Femur (tissue), 1 donor: ENCODE results near the gene RELL1.
"Not testable (repeated sequence)": the region's sequence is repeated elsewhere in the genome, so short reads cannot be mapped to it uniquely, and the experiment has no call there.

Source experiments
- DNase-seq: peaks from one replicate; pipeline ENCODE4 v3.0.0-alpha.2; 2017

The RELL1 gene

DNA sequence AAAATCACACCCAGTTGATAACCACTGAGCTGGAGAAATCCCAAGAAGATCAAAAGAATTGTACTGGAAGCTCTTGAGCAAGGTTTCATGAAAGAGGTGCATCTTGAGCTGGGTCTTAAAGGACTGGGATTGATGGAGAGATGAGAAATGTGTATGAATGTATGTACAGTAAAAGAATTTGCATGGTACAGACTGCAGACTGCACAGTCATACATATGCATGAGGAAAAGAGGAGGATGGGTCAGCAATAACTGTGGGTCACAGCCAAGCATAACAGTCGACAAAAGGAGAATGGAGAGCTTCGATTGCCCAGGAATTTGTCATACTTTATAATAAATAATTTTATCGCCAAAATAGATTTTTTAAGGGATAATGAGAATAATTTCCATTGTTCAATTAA, 4.8 kb upstream of the RELL1 start:
- DNase-seq = no peak

DNA sequence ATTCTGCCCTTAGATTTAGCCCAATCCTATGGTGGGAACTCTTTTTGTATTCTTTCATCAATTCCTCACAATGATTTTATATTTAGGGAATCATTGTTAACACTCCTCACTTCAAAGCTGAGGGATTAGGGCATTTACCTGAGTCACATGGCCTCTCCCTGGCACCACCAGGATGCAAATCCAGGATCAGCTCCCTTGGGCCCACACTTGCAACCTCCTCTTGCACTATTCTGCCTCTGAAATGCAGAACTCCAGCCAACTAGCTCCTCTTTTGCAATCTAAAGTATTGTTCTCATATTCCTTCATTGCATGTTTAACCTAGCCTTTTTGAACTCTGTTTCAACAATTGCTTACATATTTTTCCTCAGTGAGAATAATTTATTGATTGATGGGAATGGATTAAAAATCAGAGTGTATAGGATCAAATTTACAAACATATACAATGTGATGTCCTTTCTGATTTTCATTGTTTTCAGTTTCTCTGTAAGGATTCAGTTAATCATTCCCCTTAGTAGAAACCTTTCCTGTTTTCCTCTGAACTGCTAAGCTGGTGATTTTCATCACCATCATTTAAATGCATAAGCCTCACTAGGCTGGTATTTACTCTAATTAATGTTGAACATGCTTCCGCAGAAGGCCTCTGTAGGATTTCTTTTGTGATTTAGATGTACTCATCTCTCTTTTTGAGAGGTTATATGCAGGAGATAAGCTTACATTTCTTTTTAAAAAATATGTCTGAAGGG, 3.3 kb upstream of the RELL1 start:
- no peak for DNase-seq

DNA sequence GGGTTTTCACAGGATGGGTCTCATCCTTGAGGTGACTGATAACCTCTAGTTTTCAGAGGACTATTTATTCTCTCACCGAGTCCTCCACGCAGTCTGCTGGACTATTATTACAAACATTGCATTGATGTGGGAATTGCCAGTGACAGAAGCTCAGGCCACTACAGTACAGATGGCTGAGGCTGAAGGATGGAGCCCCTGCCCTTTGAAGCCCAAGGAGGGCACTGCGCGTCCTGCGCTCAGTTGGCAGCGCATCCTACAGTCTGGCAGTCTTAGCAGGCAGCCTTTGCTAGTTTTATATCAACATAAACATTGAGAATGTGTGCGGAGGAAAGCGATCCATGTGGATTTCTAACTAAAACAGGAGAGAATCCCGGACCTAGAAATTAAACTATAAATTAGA, 1.5 kb upstream of the RELL1 start:
- DNase-seq = no peak

DNA sequence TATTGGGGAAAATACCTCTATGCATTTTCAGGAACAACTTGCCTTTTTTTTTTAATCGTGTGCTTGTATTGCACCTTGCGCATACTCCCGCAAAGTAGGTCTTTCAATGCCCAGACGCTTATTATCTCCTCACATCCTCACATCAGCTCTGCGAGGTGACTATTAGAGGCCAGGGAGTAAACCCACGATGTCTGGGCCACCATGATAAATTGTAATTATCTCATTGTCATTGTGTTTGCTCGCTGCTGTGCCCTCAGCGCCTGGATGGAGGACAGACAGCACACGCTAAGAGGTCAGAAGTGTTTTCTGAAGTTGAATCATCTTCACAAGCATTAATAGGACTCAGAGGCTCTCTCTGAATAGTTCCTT, 1.0 kb upstream of the RELL1 start:
- no peak for DNase-seq

DNA sequence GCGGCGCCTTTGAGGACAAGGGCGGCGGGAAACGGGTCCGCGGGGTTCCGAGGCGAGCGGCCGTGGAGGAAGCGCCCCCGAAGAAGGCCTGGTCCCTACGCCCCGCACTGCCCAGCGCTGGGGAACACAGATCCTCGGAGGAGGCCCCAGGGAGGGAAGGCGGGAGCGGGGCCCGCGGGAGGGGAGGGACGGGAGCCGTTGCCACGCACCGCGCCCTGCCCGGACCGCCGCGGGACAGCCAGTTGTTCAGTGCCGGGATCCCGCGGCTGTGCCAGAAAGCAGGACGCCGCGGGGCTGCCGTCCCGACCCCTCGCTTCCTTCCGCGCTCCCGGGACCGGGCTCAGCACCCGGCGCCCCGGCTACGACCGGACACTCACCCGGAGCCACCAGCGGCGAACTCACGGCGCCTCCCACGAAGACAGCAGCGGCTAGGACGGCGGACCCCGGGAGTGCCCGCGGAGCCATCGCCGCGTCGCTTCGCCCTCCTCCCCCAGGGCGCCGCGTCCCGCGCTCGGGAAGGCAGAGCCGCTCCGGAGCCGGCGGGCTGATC, 278 bp downstream of the RELL1 start:
- peak; percentile 74 for DNase-seq

DNA sequence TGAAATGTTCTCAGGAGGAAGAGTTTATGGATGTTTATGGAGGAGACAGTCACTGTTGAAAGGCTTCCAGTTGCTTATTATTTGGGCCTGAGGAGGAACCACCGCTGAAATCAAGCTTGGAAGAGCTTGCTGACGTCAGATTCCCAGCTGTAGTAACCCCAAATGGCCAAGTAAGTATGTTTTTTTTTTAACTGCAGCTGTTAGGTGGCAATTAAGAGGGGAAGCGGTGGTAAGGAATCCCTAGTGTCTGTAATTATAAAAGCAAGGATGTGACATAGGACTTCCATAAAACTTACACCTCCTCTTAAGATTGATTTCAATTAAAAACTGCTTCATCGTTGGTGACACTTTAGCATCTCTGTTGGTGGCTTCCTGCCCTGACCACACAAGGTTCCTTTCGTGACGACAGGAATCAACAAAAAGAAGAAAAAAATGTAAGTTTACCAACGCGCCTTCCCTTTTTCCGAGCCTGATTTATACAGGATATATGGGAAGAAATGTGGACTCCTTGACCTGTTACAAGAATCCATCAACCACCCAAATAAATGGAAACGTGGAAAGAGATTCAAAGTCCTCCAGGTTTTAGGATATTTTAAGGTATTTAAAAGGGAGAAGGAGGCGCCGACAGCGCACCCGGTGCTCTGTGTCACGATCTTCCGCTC, 884 bp downstream of the RELL1 start:
- peak; percentile 62 for DNase-seq

DNA sequence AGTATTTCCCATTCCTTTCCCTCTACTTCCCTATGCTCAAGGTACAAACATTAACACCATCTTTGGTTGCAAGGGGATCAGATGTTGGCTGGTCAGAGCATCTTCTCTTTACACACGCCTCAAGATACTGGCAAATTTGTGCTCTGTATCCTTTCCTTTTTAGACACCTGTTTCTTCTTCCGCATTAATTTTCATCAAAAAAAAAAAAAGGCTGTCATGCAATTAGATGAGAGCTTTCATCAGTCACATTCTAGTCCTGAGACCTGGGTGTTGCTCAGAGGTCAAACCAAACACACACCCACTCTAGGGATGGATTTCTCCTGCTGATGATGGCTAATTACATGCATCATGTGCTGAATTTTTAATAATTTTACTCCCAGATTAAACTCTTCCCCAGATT, 2.0 kb downstream of the RELL1 start:
- no peak for DNase-seq

DNA sequence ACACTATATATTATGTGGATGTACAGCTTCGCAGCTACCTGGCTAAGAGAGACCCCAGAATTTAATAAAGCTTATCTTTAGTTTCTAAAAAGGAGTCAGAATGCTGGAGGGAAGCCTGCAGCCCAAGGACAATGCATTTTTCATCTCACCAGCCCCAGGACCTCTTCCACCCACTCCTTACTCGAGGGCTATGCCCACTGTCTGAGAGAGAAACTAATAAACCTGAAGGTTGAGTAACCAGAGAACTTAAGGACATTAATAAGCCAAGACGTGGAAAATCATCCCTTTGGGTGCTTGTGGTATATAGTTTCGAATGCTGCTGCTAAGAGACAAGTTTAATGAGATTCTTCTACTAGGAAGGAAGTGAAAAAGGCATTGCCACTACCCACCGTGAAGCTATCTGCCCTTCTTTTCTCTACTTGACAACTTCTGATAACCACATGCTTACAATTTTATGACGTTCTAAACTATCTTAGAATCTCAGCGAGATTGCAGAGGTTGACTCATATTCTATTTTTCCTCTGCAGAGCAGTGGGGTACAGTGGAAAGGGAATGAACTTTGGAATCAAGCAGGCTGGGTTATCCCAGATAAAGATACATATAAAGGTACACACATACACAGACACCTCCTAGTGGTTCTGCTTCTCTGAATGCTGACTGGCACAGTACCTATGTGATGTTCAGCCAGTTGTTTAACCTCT, 3.3 kb downstream of the RELL1 start:
- no peak for DNase-seq

DNA sequence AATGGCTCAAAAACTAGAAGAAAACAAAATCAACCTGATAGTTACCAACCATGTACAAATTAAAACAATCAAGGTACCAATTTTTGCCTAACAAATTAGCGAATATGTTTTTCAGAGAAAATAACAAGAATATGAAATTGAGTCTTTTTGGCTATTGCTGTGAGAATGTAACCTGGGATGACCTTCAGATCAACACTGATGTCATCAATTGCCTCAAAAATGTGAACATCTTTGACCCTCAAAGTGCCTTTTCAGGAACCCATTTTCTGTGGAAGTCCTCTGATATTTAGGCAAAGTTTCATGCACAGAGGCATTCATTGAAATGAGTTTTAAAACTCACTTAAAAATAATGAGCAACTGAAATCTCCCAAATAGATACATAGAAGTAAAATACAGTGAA, 6.1 kb downstream of the RELL1 start:
- no peak for DNase-seq

DNA sequence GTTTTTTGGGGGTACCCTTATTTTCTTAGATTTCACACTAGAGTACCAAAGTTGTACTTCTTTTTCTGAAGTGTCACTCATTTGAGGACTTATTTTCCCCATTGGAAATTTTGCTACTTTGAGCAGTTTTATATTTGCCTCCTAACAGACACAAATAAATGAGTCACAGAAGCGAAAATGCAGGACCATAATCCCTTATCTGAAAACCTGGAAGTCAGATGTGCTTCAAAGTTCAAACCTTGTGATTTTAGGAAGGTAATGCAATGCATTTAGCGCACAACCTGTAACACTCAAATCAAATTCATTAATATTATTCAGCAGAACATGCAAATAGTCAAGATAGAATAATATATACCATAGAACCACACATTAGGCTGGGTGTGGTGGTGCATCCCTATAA, 6.9 kb downstream of the RELL1 start:
- DNase-seq = no peak

DNA sequence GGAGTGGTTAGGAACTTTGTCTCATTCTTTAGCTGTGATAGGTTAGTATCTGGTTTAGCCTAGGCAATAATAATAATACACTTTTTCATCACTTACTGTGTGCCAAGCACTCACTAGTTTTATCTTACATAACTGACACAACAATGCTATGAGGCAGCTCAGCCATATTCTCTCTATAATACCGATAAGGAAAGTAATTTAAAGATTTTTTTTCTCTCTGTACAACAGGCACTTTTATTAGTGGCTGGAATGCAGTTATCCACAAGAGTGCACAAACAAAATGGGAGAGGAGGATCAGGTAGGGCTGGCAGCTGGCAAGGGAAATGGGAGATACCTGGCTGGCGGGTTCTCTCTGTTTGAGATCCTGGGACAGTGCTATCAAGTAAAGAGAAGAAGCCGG, 7.6 kb downstream of the RELL1 start:
- DNase-seq = no peak

DNA sequence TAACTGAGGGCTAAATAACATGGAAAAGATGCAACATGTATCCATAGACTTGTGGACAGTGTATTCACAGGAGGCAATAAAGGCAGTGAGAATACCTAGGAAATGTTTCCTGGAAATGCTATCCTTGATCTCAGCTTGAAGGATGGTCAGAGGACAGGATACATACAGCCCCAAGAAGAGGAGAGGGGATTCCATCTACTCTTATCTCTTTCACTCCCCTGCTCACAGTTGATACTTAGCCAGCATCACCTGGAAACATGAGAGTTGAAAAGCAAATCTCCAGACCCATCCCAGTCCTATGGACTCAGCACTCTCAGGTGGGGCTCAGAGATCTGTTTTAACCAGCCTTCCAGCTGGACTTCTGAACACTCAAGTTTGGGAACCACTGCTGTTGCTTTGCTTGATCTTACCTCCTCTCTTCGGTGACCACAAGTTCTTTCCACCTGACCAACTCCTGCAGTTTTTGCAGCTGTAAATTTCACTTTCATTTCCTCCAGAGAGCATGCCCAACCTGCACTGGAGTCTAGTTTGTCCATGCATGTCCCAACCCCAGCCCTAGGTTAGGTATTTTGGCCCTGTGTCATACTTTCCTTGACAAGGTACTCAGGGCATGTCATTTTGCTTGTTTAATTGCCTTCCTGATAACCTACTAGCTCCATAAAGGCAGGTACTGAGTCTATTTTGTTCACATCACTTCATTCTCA, 10.4 kb downstream of the RELL1 start:
- no peak for DNase-seq

DNA sequence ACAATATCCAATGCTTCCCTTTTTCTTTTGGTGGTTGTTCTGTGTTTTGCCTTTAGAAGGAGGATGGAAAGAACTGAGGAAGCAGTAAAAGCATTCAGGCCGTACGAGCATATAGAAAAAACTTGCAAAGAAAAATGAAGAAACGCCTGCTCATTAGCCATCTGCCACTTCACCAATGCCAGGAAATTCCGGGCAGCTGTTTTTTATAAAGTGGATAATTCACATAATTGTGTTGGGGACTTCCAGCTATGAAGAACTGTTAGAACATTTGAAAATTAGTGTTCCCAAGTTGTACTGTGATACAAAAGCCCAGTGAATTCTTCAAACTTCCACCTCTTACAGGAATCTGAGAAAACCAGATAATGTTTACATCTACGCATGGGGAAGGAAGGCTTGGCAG, 11.7 kb downstream of the RELL1 start:
- no peak for DNase-seq

DNA sequence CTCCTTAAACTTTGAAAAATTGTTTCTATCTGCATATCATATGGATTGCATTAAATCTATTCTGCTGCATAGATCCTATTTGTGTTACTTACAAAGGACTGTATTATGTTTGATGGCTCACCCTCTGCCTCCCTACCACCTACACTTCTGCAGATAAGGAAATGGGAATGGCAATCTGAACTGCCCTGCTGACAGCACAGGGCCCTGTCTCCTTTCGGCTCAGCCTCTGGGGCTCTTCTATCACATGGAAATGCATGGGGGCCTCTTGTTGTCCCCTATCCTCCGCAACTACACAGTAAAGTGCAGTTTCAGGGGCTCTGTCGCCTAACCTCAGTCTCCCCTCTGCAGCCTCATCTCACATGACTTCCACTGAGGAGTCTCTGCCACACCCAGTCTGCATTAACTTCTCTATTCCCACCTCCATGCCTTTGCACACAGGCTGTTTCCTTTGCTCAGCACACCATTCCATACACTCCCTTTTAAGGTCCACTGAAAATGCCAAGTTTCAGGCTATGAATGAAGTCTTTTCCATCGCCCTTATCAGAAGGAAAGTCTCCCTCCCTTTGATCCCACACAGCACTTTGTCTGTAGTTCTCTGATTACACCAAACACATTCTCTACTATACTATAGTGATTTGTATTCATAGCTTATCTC, 12.5 kb downstream of the RELL1 start:
- no peak for DNase-seq

DNA sequence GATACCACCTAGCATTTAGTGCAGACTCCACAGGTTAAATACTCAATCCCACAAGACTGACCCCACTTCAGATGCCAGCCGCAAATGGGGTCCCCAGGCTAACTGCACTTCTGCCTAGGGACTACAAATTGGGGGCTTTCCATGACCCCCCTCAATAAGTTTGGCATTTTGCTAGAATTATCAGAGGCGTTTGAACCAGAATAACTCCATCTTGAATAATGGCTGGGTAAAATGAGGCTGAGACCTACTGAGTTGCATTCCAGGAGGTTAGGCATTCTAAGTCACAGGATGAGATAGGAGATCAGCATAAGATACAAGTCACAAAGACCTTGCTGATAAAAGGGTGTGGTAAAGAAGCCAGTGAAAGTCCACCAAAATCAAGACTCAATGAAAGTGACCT, 15.1 kb downstream of the RELL1 start:
- DNase-seq = no peak

DNA sequence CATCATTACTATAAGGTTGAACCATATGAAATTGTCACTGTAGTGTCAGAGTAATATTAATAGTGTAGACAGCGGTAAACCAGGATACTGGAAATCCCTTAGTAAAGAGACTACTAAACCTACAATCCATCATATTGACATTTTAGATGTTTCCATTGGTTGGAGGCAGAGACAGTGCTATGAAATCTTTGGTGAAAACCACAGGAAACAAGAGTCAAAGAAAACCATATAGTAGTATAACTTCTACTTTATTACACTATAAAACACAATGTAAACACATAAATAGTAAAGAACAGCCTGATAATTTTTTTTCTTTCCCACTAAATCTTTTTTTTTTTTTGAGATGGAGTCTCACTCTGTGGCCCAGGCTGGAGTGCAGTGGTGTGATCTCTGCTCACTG, 15.9 kb downstream of the RELL1 start:
- no peak for DNase-seq

DNA sequence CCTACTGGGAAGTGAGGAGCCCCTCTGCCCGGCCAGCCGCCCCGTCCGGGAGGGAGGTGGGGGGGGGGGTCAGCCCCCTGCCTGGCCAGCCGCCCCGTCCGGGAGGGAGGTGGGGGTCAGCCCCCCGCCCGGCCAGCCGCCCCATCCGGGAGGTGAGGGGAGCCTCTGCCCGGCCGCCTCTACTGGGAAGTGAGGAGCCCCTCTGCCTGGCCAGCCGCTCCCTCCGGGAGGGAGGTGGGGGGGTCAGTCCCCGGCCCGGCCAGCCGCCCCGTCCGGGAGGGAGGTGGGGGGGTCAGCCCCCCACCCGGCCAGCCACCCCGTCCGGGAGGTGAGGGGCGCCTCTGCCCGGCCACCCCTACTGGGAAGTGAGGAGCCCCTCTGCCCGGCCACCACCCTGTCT, 17.1 kb downstream of the RELL1 start:
- DNase-seq = not testable (repeated sequence)

DNA sequence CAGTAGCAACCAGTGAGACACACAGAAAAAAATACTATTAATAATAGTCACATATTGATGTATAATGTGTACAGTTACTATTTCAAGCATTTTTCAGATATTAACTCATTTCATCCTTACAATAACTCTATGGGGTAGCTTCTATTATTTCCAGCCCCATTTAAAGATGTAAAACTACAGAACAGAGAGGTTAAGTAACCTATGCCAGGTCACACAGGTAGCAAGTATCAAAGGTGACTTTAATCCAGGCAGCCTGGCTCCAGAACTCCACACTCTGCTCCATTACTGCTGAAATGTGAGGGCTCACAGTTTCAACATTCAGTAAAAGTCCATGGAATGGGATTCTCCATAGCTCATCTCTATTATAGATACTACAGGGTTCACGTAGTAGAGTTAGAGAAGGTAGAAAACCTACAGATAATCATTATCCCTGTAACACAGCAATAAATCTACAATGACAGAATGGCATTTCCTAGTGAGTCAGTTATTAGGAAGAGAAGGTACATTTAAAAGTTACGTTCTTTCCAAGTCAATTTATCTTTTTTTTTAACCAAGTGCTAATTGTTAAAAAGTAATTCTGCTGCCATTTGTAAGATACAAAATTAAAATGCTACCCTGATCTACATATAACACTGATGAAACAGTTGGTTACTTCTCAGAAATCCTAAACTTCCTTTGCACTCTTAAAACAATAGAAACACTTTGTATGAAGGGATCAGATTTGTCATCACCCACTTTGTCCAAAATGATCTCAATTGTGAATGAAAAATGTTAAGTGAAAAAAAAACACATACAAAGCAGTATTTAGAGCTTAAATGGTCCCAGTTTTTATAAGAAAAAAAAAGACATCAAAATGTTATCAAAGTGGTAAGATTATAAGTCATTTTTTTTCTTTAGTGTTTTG, 18.7 kb downstream of the RELL1 start:
- no peak for DNase-seq

DNA sequence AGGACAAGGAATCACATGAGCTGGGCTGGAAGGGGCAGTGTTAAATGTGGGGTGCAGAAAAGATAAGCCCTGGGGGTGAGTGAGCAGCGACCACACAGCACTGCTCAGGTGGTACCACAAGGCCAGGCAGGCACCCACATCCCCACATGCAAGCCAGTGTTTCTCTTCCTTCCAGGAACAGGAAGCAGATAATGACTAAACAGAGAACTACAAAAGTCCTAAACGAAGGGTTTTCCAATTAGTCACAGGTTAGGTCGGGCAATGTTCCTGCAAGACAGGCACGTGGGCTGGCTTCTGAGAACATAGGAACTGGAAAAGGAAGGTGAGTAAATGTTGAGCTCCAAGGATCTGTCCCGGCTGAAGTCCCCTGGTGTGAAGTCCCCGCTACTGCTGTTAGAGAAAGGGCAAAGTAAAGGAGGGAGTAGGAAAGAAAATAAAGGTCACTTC, 19.5 kb downstream of the RELL1 start:
- no peak for DNase-seq

DNA sequence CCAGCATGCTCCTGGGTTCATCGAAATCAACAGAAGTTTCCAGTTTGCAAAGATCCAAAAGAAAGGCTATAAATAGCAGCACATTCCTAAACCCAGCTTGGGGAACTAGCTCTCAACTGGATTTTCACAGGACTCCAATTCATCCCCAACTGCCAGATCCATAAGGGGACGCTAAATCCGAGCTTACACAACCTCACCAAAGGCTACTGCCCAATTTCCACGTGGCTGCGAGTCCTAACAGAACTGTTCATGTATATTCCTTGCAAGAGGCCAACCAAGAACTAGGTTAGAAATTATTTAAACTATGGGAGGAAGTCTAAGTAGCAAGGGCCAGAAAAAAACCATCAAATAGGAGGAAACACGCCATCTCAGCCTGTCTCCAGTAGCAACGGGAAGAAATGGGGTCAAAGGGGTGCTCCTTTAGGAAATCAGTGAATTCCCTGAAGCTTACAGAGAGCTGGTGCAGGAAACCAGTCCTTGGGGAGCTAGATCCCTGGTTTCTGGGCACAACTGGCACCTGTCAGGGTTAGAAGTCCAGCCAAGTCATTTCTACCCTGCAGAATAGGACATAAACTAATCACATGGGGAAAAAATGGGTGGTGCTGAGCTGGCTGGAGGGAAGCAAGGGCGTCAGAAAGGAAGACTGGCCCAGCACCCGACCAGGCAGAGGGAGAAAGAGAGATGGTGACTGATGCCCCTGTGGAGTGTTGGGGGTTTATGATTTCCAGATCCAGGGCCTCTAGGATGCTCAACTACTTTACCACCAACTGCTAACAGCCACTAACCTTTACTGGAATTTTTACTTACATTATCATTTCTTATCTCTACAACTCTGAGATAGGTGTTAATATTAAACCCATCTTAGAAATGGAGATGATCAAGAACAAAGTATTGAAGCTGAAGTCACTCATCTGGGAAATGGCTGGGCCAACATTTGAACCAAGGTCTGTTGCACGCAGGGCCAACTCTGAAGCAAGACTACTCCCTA, 20.5 kb downstream of the RELL1 start:
- no peak for DNase-seq
